Ectodermal cell (in vitro differentiated cells): Measurements from ENCODE around the gene SHKBP1. TPM values are rescaled to one million over a fixed set of nuclear protein-coding genes. Genes with fewer than 3 reads are reported as not detected.

Experiments used
- H3K27ac ChIP-seq: 2 replicates; pipeline ENCODE4 v1.7.0; 2013; ENCODE audit warnings: mild to moderate bottlenecking, low read depth, low read length; ENCODE audit not compliant: insufficient read depth, poor library complexity, severe bottlenecking
- H3K27me3 ChIP-seq: 2 replicates; pipeline ENCODE4 v1.7.0; 2013; ENCODE audit warnings: mild to moderate bottlenecking, low read length; ENCODE audit not compliant: insufficient read depth, control insufficient read depth, poor library complexity, severe bottlenecking
- H3K36me3 ChIP-seq: one replicate; pipeline ENCODE4 v1.7.0; 2013; ENCODE audit warnings: low read length; ENCODE audit not compliant: control insufficient read depth, insufficient read depth
- H3K4me1 ChIP-seq: one replicate; pipeline ENCODE4 v1.7.0; 2013; ENCODE audit warnings: low read length; ENCODE audit not compliant: control insufficient read depth, insufficient read depth
- H3K4me3 ChIP-seq: 2 replicates; pipeline ENCODE4 v1.7.0; 2013; ENCODE audit warnings: low read depth, low read length, control low read depth; ENCODE audit not compliant: insufficient read depth
- H3K9me3 ChIP-seq: 2 replicates; pipeline ENCODE4 v1.7.0; 2013; ENCODE audit warnings: mild to moderate bottlenecking, low read length, moderate library complexity; ENCODE audit not compliant: control insufficient read depth
- WGBS, 2 experiments: methylation state at CpG; one replicate each; pipeline ENCODE4 v1.1.7; 2013; ENCODE audit warnings: missing lambda C conversion rate in 2 of 2; 5-methylcytosine and 5-hydroxymethylcytosine counted together
- polyA plus RNA-seq, 4 experiments: library from polyadenylated mRNA; stranded (reverse); fragments of 50-300 nt; gene quantifications; one replicate each; pipeline ENCODE4 v1.2.3, GENCODE V29; 2013

Gene SHKBP1
- 120 TPM for polyA plus RNA-seq (2013, experiment 1 of 4)
- 117 TPM for polyA plus RNA-seq (2013, experiment 2 of 4)
- polyA plus RNA-seq (2013, experiment 3 of 4), result 85.8 TPM
- 93.1 TPM for polyA plus RNA-seq (2013, experiment 4 of 4)

- WGBS, 2 experiments, result 1% methylated on average over 53 to 55 of the region's 55 CpGs
- peak within 1 kb of the TSS; percentile 88 for H3K4me3 ChIP-seq
- H3K4me1 ChIP-seq, result no peaks in the 10 kb centered on the region
- H3K27me3 ChIP-seq, result peaks cover 7% of the 10 kb centered on the region
- H3K27ac ChIP-seq, result no peak within 1 kb of the TSS
- H3K36me3 ChIP-seq, result no peaks in the 10 kb centered on the region
- no peaks in the 10 kb centered on the region for H3K9me3 ChIP-seq
Measured at GRCh38 chr19:40576585-40577451, at the start of gene SHKBP1. SHKBP1 (plus strand) TSS chr19:40576873; CDS start chr19:40576900, 27 bp downstream.

GRCh38 chr19:40528078-40528477 lies 48.6 kb upstream of the SHKBP1 start:
- 90 to 91% methylated on average over 6 of the region's 6 CpGs for WGBS, 2 experiments

GRCh38 chr19:40528533-40529092 lies 48.1 kb upstream of the SHKBP1 start:
- 73 to 77% methylated on average over 14 of the region's 14 CpGs for whole genome bisulfite sequencing, 2 experiments
- H3K4me3 ChIP-seq, result no peak overlapping the region
- no peak overlapping the region for H3K27ac ChIP-seq
- H3K9me3 ChIP-seq, result no peaks in the 10 kb centered on the region
- peaks cover 12% of the 10 kb centered on the region for H3K27me3 ChIP-seq
- peaks cover 7% of the 10 kb centered on the region for H3K4me1 ChIP-seq
- H3K36me3 ChIP-seq, result no peaks in the 10 kb centered on the region

More at GRCh38 chr19:40528078-40528477, 48.6 kb upstream of the SHKBP1 start:
- H3K27me3 ChIP-seq, result peaks cover 12% of the 10 kb centered on the region
- H3K36me3 ChIP-seq, result no peaks in the 10 kb centered on the region
- no peaks in the 10 kb centered on the region for H3K9me3 ChIP-seq
- H3K4me3 ChIP-seq, result no peak overlapping the region
- peaks cover 7% of the 10 kb centered on the region for H3K4me1 ChIP-seq
- H3K27ac ChIP-seq, result no peak overlapping the region

- Histone ChIP-seq H3K27me3 (peaks cover 12% of the 10 kb centered on the region), H3K9me3 (no peaks in the 10 kb centered on the region), H3K27ac (no peak overlapping the region), H3K4me3 (peak overlapping the region; percentile 36), H3K36me3 (no peaks in the 10 kb centered on the region), H3K4me1 (peaks cover 7% of the 10 kb centered on the region)
- WGBS, 2 experiments, result 5 to 6% methylated on average over 54 of the region's 54 CpGs
Measured at GRCh38 chr19:40529093-40529954, 47.3 kb upstream of the SHKBP1 start.

GRCh38 chr19:40530091-40530901 lies 46.4 kb upstream of the SHKBP1 start:
- Histone ChIP-seq H3K36me3 (no peaks in the 10 kb centered on the region), H3K4me1 (peaks cover 7% of the 10 kb centered on the region), H3K4me3 (peak overlapping the region; percentile 30), H3K27ac (no peak overlapping the region), H3K9me3 (no peaks in the 10 kb centered on the region), H3K27me3 (peaks cover 12% of the 10 kb centered on the region)
- 2 to 3% methylated on average over 75 of the region's 75 CpGs for WGBS, 2 experiments

GRCh38 chr19:40533508-40533907 lies 43.2 kb upstream of the SHKBP1 start:
- WGBS, 2 experiments, result 71 to 73% methylated on average over 2 of the region's 2 CpGs
- Histone ChIP-seq H3K4me3 (no peak overlapping the region), H3K4me1 (peaks cover 7% of the 10 kb centered on the region), H3K36me3 (no peaks in the 10 kb centered on the region), H3K27me3 (peaks cover 12% of the 10 kb centered on the region), H3K27ac (no peak overlapping the region), H3K9me3 (no peaks in the 10 kb centered on the region)

- no peak overlapping the region for H3K4me3 ChIP-seq
- no peaks in the 10 kb centered on the region for H3K9me3 ChIP-seq
- peaks cover 7% of the 10 kb centered on the region for H3K4me1 ChIP-seq
- peaks cover 12% of the 10 kb centered on the region for H3K27me3 ChIP-seq
- H3K27ac ChIP-seq, result no peak overlapping the region
- WGBS, 2 experiments, result 82 to 83% methylated on average over 4 of the region's 4 CpGs
- H3K36me3 ChIP-seq, result no peaks in the 10 kb centered on the region
Measured at GRCh38 chr19:40534148-40534547, 42.5 kb upstream of the SHKBP1 start.

- H3K27me3 ChIP-seq, result no peaks in the 10 kb centered on the region
- WGBS, 2 experiments, result 75% methylated on average over 4 of the region's 4 CpGs
- no peaks in the 10 kb centered on the region for H3K9me3 ChIP-seq
- no peak overlapping the region for H3K27ac ChIP-seq
- H3K4me1 ChIP-seq, result no peaks in the 10 kb centered on the region
- H3K36me3 ChIP-seq, result no peaks in the 10 kb centered on the region
- H3K4me3 ChIP-seq, result no peak overlapping the region
Measured at GRCh38 chr19:40539070-40539469, 37.6 kb upstream of the SHKBP1 start.

GRCh38 chr19:40542202-40542859 lies 34.3 kb upstream of the SHKBP1 start:
- no peaks in the 10 kb centered on the region for H3K9me3 ChIP-seq
- H3K36me3 ChIP-seq, result no peaks in the 10 kb centered on the region
- no peak overlapping the region for H3K4me3 ChIP-seq
- H3K27me3 ChIP-seq, result no peaks in the 10 kb centered on the region
- no peaks in the 10 kb centered on the region for H3K4me1 ChIP-seq
- 86 to 88% methylated on average over 6 of the region's 6 CpGs for WGBS, 2 experiments
- H3K27ac ChIP-seq, result no peak overlapping the region
